Osteocyte (in vitro differentiated cells): Measurements from ENCODE around the gene SV2B. TPM values are rescaled to one million over a fixed set of nuclear protein-coding genes. Genes with fewer than 3 reads are reported as not detected.

Experiments
- DNase-seq: peaks from one replicate; pipeline ENCODE4 v3.0.0; 2021; ENCODE audit warnings: mixed read lengths; ENCODE audit not compliant: unreplicated experiment; ENCODE audit errors: extremely low spot score
- H3K27ac Mint-ChIP-seq: one replicate; pipeline ENCODE4 v1.8.0; 2021; ENCODE audit warnings: mild to moderate bottlenecking, mixed read lengths; ENCODE audit not compliant: unreplicated experiment
- H3K27me3 Mint-ChIP-seq: one replicate; pipeline ENCODE4 v1.8.0; 2021; ENCODE audit warnings: mixed read lengths; ENCODE audit not compliant: unreplicated experiment
- H3K36me3 Mint-ChIP-seq: one replicate; pipeline ENCODE4 v1.8.0; 2021; ENCODE audit warnings: mixed read lengths; ENCODE audit not compliant: unreplicated experiment
- H3K4me1 Mint-ChIP-seq: one replicate; pipeline ENCODE4 v1.8.0; 2021; ENCODE audit warnings: mixed read lengths; ENCODE audit not compliant: unreplicated experiment
- H3K4me3 Mint-ChIP-seq: one replicate; pipeline ENCODE4 v1.8.0; 2021; ENCODE audit warnings: mild to moderate bottlenecking, moderate library complexity, mixed read lengths; ENCODE audit not compliant: unreplicated experiment
- H3K9me3 Mint-ChIP-seq: one replicate; pipeline ENCODE4 v1.8.0; 2021; ENCODE audit warnings: mixed read lengths; ENCODE audit not compliant: unreplicated experiment
- CTCF ChIP-seq: fragments of 200-600 bp; sonication (generic); IDR thresholded peaks from 2 replicates; pipeline ENCODE4 v1.5.0; 2021; ENCODE audit warnings: antibody characterized with exemption, mild to moderate bottlenecking, moderate library complexity
- total RNA-seq: library from RNA; stranded (reverse); gene quantifications from 2 replicates; pipeline ENCODE4 v1.2.1, GENCODE V29; 2021

SV2B gene
- total RNA-seq, 1 donor from 2014 or later = not detected

GRCh38 chr15:91228890-91229289 lies 128.8 kb downstream of the SV2B start:
- H3K36me3 Mint-ChIP-seq = no peaks in the 10 kb centered on the region
- no peaks in the 10 kb centered on the region for H3K4me1 Mint-ChIP-seq
- H3K27ac Mint-ChIP-seq = no peak overlapping the region
- no peak overlapping the region for H3K4me3 Mint-ChIP-seq
- H3K9me3 Mint-ChIP-seq = no peaks in the 10 kb centered on the region
- H3K27me3 Mint-ChIP-seq = no peaks in the 10 kb centered on the region
- no peak for DNase-seq
- no peak for TF ChIP-seq CTCF

GRCh38 chr15:91231703-91232102 lies 131.6 kb downstream of the SV2B start:
- Mint-ChIP-seq H3K27ac (no peak overlapping the region), H3K27me3 (no peaks in the 10 kb centered on the region), H3K4me3 (no peak overlapping the region), H3K9me3 (no peaks in the 10 kb centered on the region), H3K36me3 (no peaks in the 10 kb centered on the region), H3K4me1 (no peaks in the 10 kb centered on the region)
- DNase-seq = no peak
- no peak for TF ChIP-seq CTCF

GRCh38 chr15:91234759-91235158 lies 134.7 kb downstream of the SV2B start:
- Mint-ChIP-seq H3K27ac (no peak overlapping the region), H3K36me3 (no peaks in the 10 kb centered on the region), H3K4me1 (no peaks in the 10 kb centered on the region), H3K27me3 (no peaks in the 10 kb centered on the region), H3K4me3 (no peak overlapping the region), H3K9me3 (no peaks in the 10 kb centered on the region)
- DNase-seq = no peak
- no peak for TF ChIP-seq CTCF

GRCh38 chr15:91235376-91235775 lies 135.3 kb downstream of the SV2B start:
- H3K27ac Mint-ChIP-seq = no peak overlapping the region
- no peaks in the 10 kb centered on the region for H3K36me3 Mint-ChIP-seq
- H3K4me3 Mint-ChIP-seq = no peak overlapping the region

GRCh38 chr15:91237445-91237844 lies 137.4 kb downstream of the SV2B start:
- no peak for DNase-seq
- no peak overlapping the region for H3K27ac Mint-ChIP-seq
- TF ChIP-seq CTCF = no peak
- no peaks in the 10 kb centered on the region for H3K9me3 Mint-ChIP-seq
- H3K4me1 Mint-ChIP-seq = no peaks in the 10 kb centered on the region
- H3K36me3 Mint-ChIP-seq = no peaks in the 10 kb centered on the region
- H3K27me3 Mint-ChIP-seq = no peaks in the 10 kb centered on the region
- H3K4me3 Mint-ChIP-seq = no peak overlapping the region

More at GRCh38 chr15:91235376-91235775, 135.3 kb downstream of the SV2B start:
- no peaks in the 10 kb centered on the region for H3K4me1 Mint-ChIP-seq
- no peak for TF ChIP-seq CTCF
- no peaks in the 10 kb centered on the region for H3K9me3 Mint-ChIP-seq
- H3K27me3 Mint-ChIP-seq = no peaks in the 10 kb centered on the region
- DNase-seq = no peak
